8988T (cell line): ENCODE data around the gene HSD17B11.
"Not testable (repeated sequence)": the region's sequence is repeated elsewhere in the genome, so short reads cannot be mapped to it uniquely, and the experiment has no call there.

ENCODE experiments used
- DNase-seq: peaks from one replicate; pipeline ENCODE4 v3.0.0; 2011

The HSD17B11 gene

DNA sequence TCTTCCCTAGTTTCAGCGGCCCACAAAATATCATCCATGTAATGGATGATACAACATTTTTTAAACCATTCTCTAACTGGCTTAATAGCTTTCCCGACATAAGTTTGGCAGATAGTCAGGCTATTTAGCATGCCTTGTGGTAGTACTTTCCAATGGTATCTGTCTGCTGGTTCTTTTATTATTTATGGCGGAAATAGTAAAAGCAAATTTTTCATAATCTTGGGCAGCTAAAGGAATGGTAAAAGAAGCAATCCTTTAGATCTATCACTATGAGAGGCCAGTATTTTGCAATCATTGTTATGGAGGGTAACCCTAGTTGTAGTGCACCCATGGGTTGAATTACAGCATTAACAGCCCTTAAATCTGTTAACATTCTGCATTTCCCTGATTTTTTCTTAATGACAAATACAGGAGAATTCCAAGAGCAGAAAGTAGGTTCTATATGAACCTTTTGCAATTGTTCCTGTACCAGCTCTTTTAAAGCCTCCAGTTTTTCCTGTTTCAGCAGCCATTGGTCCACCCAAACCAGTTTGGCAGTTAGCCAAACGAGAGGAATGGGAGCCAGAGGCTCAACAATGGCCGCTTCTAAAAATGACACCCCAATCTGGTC lies 14.3 kb upstream of the HSD17B11 start:
- no peak for DNase-seq

DNA sequence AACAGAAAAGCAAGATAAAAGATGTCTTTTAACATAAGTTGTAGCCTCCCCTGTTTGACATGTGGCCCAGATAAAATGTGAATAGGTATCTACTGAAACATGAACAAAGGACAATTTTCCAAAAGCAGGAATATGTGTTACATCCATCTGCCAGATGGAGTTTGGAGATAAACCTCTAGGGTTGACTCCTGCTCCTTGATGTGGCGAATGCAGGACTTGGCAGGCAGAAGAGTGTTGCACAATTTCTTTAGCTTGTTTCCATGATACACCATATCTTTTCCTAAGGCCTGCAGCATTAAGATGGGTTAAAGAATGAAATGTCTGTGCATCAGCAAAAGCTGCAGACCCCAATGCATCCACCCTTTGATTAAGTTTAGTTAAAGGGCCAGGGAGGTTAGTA lies 12.7 kb upstream of the HSD17B11 start:
- not testable (repeated sequence) for DNase-seq

GRCh38 chr4:87399954-87400353 lies 9.0 kb upstream of the HSD17B11 start:
- no peak for DNase-seq

GRCh38 chr4:87399148-87399547 lies 8.2 kb upstream of the HSD17B11 start:
- no peak for DNase-seq

GRCh38 chr4:87395851-87396250 lies 4.9 kb upstream of the HSD17B11 start:
- DNase-seq: not testable (repeated sequence)

GRCh38 chr4:87395073-87395472 lies 4.1 kb upstream of the HSD17B11 start:
- DNase-seq: not testable (repeated sequence)

- DNase-seq: no peak
Measured at GRCh38 chr4:87392183-87392582, 1.2 kb upstream of the HSD17B11 start.

DNA sequence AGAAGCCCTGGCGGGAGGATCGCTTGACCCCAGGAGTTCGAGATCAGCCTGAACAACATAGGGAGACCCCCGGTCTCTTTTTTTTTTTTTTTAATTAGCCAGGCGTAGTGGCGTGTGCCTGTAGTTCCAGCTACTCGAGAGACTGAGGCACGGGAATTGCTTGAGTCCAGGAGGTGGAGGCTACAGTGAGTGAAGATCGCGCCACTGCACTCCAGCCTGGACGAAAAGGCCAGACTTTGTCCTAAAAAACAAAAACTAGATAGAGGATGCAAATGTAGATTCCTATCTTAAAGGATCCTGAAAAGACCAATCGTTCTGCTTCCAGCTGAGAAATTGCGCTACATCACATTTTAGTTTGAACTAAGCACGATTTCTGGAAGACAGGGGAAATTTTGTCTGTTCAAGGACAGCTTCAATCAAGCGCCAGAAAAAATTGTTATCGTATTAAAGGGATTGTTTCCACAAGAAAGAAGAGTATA lies 627 bp upstream of the HSD17B11 start:
- no peak for DNase-seq

DNA sequence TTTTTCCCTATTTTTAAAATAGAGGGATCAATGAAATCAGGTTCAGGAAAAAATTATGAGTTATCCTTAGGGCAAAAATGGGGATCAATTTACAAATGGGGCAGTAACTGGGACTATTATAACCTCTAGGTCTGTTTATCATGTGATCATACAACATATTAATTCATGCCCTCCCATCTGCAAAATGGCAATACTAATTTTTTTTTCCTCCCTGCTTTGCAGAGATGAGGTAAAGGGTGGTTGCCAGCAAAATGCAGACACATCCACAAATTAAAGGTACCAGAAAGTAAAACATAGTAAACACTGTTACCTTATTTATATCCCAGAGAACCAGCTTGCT lies 467 bp downstream of the HSD17B11 start:
- no peak for DNase-seq

- not testable (repeated sequence) for DNase-seq
Measured at GRCh38 chr4:87390055-87390454, 933 bp downstream of the HSD17B11 start.

GRCh38 chr4:87388901-87389300 lies 2.1 kb downstream of the HSD17B11 start:
- DNase-seq: no peak

- no peak for DNase-seq
Measured at GRCh38 chr4:87387237-87387636, 3.8 kb downstream of the HSD17B11 start.

- DNase-seq: not testable (repeated sequence)
Measured at GRCh38 chr4:87384466-87385132, 6.4 kb downstream of the HSD17B11 start.

- DNase-seq: no peak
Measured at GRCh38 chr4:87382931-87383330, 8.1 kb downstream of the HSD17B11 start.

- no peak for DNase-seq
Measured at GRCh38 chr4:87382116-87382515, 8.9 kb downstream of the HSD17B11 start.

DNA sequence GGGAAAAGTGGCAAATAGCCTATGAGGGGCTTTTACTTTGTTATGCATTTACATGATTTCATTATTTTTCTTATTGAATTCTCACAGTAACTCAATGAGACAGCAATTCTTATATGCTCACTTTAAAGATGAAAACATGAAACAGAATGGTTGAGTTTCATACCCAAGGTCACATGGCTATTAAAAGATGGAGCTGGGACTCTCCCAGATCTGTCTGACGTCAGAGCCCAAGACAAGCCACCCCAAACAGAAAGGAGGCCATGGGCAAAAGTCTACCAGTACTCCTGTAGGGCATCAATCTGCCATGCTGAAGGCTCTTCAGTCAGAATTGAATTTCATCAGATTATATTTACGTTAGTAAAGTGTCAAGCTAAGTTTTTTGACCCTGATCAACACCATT lies 13.2 kb downstream of the HSD17B11 start:
- no peak for DNase-seq

DNA sequence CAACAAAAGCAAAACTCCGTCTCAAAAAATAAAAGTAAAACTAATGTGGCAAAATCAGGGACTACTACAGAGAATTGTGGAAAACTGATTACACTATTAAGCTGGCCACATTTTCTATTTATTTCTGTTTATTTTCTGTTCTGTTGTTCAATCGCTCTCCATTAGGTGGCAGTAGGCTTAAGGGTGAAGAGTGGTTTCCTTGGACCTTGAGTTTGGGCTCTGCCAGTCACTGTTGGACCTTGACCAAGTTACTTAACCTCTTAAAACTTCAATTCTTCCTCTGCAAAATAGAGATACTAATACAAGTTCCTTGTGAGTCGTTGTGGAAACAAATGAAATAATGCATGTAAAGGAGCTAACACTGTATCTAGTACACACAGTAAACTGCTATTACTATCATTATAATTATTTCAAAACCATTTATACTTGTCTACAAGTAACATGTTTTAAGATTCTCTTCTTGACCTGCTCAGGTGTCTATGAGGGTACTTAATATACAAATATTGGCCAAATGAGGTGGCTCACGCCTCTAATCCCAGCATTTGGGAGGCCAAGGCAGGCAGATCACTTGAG lies 15.2 kb downstream of the HSD17B11 start:
- no peak for DNase-seq

DNA sequence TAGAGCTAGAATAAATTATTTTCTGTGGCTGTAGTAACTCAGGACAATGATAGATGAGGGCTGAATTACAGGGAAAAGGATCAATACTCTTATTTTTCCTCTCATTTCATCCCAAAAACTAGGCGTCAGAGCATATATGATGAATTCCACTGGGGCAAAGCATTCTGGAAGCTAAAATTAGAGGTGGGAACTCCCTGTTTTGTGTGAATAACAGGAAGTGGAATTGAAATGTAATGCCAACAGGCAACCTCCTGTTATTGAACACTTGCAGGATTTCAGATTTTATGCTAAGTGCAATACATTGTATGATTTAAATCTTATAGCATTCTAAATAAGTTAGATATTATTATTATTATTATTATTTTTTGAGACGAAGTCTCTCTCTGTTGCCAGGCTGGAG lies 20.9 kb downstream of the HSD17B11 start:
- DNase-seq: no peak

- DNase-seq: no peak
Measured at GRCh38 chr4:87366521-87367162, 24.3 kb downstream of the HSD17B11 start.

- DNase-seq: no peak
Measured at GRCh38 chr4:87365348-87365747, 25.6 kb downstream of the HSD17B11 start.

DNA sequence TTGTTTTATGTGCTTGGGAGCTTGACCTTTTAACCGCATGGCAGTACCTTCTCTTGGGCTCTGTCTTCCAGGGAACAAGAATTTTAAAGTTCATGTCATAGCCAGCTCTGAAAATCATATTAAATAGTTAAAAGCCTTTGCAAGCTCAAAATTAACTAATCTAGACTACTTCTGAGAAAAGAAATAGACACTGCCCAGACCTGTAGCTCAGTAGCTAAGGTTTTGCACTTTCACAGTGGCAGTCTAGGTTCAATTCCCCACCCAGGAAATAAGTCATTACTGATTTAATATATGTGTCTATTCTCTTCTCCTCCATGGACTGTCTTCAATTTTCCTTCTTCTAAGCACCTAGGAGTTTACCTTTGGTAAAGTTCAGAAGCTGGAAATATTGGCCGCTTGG lies 27.4 kb downstream of the HSD17B11 start:
- DNase-seq: no peak

DNA sequence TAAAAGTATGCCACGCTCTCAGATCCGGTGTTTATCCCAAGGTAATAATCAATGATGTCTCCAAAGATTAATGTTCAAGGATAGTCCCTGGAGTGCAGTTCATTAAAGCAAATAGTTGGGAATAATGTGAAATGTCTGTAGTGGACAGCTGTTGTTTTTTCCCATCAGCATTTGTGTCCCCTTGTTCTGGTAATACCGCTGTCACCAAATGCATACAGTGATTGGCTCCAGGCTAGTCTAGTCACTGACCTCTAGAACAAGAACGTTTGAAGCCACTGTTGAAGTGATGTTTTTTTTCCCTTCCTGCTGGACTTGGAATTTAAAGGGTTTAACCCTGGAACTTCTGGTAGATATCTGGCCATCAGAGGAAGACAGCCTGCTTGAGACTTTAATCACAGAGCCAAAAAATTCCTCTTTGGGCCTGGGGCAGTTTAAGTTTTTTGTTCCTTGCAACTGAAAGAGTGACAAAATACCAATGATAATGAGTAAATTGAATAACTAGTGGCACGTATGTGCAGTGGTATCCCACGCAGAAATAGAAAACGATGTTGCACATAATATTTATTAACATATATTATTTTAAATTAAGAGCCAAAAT lies 30.6 kb downstream of the HSD17B11 start:
- no peak for DNase-seq

GRCh38 chr4:87359258-87359657 lies 31.7 kb downstream of the HSD17B11 start:
- no peak for DNase-seq
